Hepatocyte (in vitro differentiated cells): ENCODE results near the gene SERPINB1. TPM values are rescaled to one million over a fixed set of nuclear protein-coding genes. Genes with fewer than 3 reads are reported as not detected.

ENCODE experiments used
- DNase-seq: peaks from one replicate; pipeline ENCODE4 v3.0.0-alpha.2; 2016; ENCODE audit warnings: low spot score
- H2AFZ ChIP-seq: fragments of 200-600 bp; sonication (generic); 2 replicates; pipeline ENCODE4 v1.6.0; 2016; ENCODE audit warnings: antibody characterized with exemption, mild to moderate bottlenecking
- H3K27ac ChIP-seq: fragments of 200-600 bp; sonication (generic); 2 replicates; pipeline ENCODE4 v1.5.1; 2016; ENCODE audit warnings: mild to moderate bottlenecking
- H3K27me3 ChIP-seq: fragments of 200-600 bp; sonication (generic); 2 replicates; pipeline ENCODE4 v1.6.1; 2016
- H3K36me3 ChIP-seq: fragments of 200-600 bp; sonication (generic); replicated peaks from 2 replicates; pipeline ENCODE4 v1.5.1; 2016; ENCODE audit warnings: low read depth; ENCODE audit not compliant: insufficient read depth
- H3K4me1 ChIP-seq: fragments of 200-600 bp; sonication (generic); 2 replicates; pipeline ENCODE4 v1.5.1; 2016; ENCODE audit warnings: mild to moderate bottlenecking, moderate library complexity; ENCODE audit not compliant: insufficient read depth
- H3K4me2 ChIP-seq: fragments of 200-600 bp; sonication (generic); 2 replicates; pipeline ENCODE4 v1.6.0; 2016
- H3K4me3 ChIP-seq: fragments of 200-600 bp; sonication (generic); 2 replicates; pipeline ENCODE4 v1.5.1; 2016; ENCODE audit warnings: mild to moderate bottlenecking
- H3K79me2 ChIP-seq: fragments of 200-600 bp; sonication (generic); 2 replicates; pipeline ENCODE4 v1.6.0; 2017; ENCODE audit warnings: mild to moderate bottlenecking
- H3K9me2 ChIP-seq: fragments of 200-600 bp; sonication (generic); replicated peaks from 2 replicates; pipeline ENCODE4 v1.6.0; 2017; ENCODE audit warnings: mild to moderate bottlenecking; ENCODE audit not compliant: insufficient read depth
- H3K9me3 ChIP-seq: fragments of 200-600 bp; sonication (generic); 2 replicates; pipeline ENCODE4 v1.5.1; 2016; ENCODE audit warnings: low read depth, mild to moderate bottlenecking
- H4K20me1 ChIP-seq: fragments of 200-600 bp; sonication (generic); 2 replicates; pipeline ENCODE4 v1.6.0; 2016; ENCODE audit warnings: mild to moderate bottlenecking; ENCODE audit not compliant: insufficient read depth, poor library complexity, severe bottlenecking
- CTCF ChIP-seq: fragments of 200-600 bp; sonication (generic); IDR thresholded peaks from 2 replicates; pipeline ENCODE4 v1.5.1; 2016; ENCODE audit warnings: antibody characterized with exemption, mild to moderate bottlenecking; ENCODE audit not compliant: poor library complexity
- EZH2 ChIP-seq: fragments of 200-600 bp; sonication (generic); IDR thresholded peaks from 2 replicates; pipeline ENCODE4 v1.6.1; 2016; ENCODE audit warnings: antibody characterized with exemption, mild to moderate bottlenecking, borderline replicate concordance
- EZH2phosphoT487 ChIP-seq: fragments of 200-600 bp; sonication (generic); IDR thresholded peaks from one replicate; pipeline ENCODE4 v1.6.1; 2018; ENCODE audit warnings: antibody characterized with exemption, mild to moderate bottlenecking, low read depth, moderate library complexity; ENCODE audit not compliant: unreplicated experiment, severe bottlenecking
- WGBS: methylation state at CpG from one replicate; pipeline ENCODE4 v1.1.6; 2016; ENCODE audit warnings: low lambda C conversion rate; ENCODE audit errors: missing lambda C conversion rate; 5-methylcytosine and 5-hydroxymethylcytosine counted together
- polyA plus RNA-seq: library from polyadenylated mRNA; unstranded; fragments of >200 nt; fragmentation: Nextera tagmentation; extraction: Ambion mirVana; gene quantifications from 2 replicates; pipeline ENCODE4 v1.2.1, GENCODE V29; 2016
- total RNA-seq: library from RNA; depleted of rRNA; stranded (reverse); fragments of >200 nt; gene quantifications from 2 replicates; pipeline ENCODE4 v1.2.3, GENCODE V29; 2014

SERPINB1 gene
- total and polyA plus RNA-seq, 2 experiments from 2014 or later, result 45.9 to 57.0 TPM

- 90% methylated on average over 10 of the region's 10 CpGs for WGBS
- no peak for DNase-seq
- H3K9me2 ChIP-seq, result no peaks in the 10 kb centered on the region
- H4K20me1 ChIP-seq, result no peaks in the 10 kb centered on the region
- H2AFZ ChIP-seq, result no peak overlapping the region
- no peaks in the 10 kb centered on the region for H3K27me3 ChIP-seq
- H3K4me3 ChIP-seq, result no peak overlapping the region
- H3K4me1 ChIP-seq, result peaks cover 17% of the 10 kb centered on the region
- H3K27ac ChIP-seq, result no peak overlapping the region
- H3K36me3 ChIP-seq, result no peaks in the 10 kb centered on the region
- no peak overlapping the region for H3K4me2 ChIP-seq
- H3K79me2 ChIP-seq, result no peaks in the 10 kb centered on the region
- TF ChIP-seq EZH2, result no peak
- TF ChIP-seq CTCF, result no peak
- TF ChIP-seq EZH2phosphoT487, result no peak
- H3K9me3 ChIP-seq, result no peaks in the 10 kb centered on the region
These were observed 11.3 kb upstream of the SERPINB1 start for GRCh38 chr6:2852921-2853322.

- Histone ChIP-seq H3K27me3 (no peaks in the 10 kb centered on the region), H3K36me3 (no peaks in the 10 kb centered on the region), H3K79me2 (no peaks in the 10 kb centered on the region), H3K27ac (no peak overlapping the region), H3K9me3 (no peaks in the 10 kb centered on the region), H3K4me1 (peaks cover 14% of the 10 kb centered on the region), H3K4me3 (no peak overlapping the region), H4K20me1 (no peaks in the 10 kb centered on the region), H2AFZ (no peak overlapping the region), H3K9me2 (no peaks in the 10 kb centered on the region), H3K4me2 (no peak overlapping the region)
- WGBS, result 83% methylated on average over 6 of the region's 6 CpGs
- no peak for TF ChIP-seq CTCF
- TF ChIP-seq EZH2, result no peak
- TF ChIP-seq EZH2phosphoT487, result no peak
- no peak for DNase-seq
These were observed 10.8 kb upstream of the SERPINB1 start for GRCh38 chr6:2852514-2852855.

- no peak overlapping the region for H3K4me3 ChIP-seq
- TF ChIP-seq CTCF (no peak), EZH2phosphoT487 (no peak), EZH2 (no peak)
- 97% methylated on average over 17 of the region's 17 CpGs for WGBS
- H3K27ac ChIP-seq, result no peak overlapping the region
- no peak overlapping the region for H2AFZ ChIP-seq
- H3K9me2 ChIP-seq, result no peaks in the 10 kb centered on the region
- no peaks in the 10 kb centered on the region for H3K79me2 ChIP-seq
- DNase-seq, result no peak
- no peaks in the 10 kb centered on the region for H3K27me3 ChIP-seq
- no peaks in the 10 kb centered on the region for H4K20me1 ChIP-seq
- no peak overlapping the region for H3K4me2 ChIP-seq
- no peaks in the 10 kb centered on the region for H3K9me3 ChIP-seq
- no peaks in the 10 kb centered on the region for H3K36me3 ChIP-seq
- H3K4me1 ChIP-seq, result peaks cover 13% of the 10 kb centered on the region
These were observed 10.3 kb upstream of the SERPINB1 start for GRCh38 chr6:2851727-2852513.
